NCI-H1436 treated with DMSO at 0.1 percent for 48 hours (cell line): Measurements from ENCODE around the gene MANSC1.
"Not testable (repeated sequence)": the region's sequence is repeated elsewhere in the genome, so short reads cannot be mapped to it uniquely, and the experiment has no call there.

ENCODE experiments used
- DNase-seq: peaks from one replicate; lab custom pipeline; 2025; lab: John Stamatoyannopoulos, UW

The MANSC1 gene

DNA sequence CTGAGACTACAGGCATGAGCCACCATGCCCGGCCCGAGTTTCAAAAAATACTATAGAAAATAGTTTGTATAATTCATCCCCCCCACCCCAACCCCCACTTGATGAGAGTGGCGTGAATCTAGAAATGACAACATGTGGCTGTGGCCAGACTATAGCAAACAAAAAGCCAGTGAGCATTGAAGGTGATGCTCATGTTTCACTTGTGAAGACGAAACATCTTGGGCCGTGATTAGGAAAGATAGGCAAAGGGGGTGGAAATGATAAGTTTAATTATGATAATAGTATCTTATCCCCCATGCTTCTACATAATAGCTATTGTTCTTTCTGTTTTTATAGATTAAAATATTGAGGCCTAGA lies 15.4 kb upstream of the MANSC1 start:
- DNase-seq = no peak

DNA sequence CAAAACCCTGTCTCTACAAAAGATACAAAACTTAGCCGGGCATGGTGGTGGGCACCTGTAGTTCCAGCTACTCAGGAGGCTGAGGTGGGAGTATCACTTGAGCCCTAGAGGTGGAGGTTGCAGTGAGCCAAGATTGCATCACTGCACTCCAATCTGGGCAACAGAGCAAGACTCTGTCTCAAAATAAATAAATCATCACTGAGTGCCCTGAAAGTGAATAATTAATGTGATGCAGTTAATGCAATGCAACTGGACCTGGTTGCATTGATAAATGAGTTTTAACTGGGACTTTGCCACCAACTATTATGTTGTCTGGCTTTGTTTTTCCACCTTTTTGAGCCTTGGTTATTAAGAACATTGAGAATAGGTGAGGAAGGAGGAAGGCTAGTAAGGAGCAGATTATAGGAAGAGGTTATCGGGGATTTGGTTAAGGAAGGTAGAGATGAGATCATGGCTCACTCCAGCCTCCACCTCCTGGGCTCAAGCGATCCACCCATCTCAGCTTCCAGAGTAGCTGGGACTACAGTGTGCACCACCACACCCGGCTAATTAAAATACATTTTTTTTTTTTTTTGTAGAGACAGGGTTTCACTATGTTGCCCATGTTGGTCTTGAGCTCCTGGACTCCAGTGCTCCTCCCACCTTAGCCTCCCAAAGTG lies 14.9 kb upstream of the MANSC1 start:
- no peak for DNase-seq

DNA sequence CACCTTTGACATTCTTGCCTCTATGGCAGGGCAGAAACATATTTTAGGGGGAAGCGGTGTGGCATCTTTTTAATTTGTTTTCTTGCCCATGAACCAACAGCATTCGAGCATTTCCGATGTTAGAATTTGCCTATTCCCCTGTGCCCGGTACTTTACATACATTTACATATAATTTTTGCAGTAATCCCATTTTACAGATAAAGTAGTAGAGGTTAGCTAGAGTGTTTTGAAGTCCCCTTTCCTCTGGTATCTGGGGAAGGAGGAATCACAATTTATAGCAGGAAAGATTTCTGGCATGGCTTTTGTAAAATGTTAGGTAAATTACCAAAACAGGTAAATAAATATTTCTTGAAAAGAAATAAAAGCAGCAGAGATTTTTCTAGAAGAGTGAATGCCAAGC lies 8.5 kb upstream of the MANSC1 start:
- DNase-seq = no peak

DNA sequence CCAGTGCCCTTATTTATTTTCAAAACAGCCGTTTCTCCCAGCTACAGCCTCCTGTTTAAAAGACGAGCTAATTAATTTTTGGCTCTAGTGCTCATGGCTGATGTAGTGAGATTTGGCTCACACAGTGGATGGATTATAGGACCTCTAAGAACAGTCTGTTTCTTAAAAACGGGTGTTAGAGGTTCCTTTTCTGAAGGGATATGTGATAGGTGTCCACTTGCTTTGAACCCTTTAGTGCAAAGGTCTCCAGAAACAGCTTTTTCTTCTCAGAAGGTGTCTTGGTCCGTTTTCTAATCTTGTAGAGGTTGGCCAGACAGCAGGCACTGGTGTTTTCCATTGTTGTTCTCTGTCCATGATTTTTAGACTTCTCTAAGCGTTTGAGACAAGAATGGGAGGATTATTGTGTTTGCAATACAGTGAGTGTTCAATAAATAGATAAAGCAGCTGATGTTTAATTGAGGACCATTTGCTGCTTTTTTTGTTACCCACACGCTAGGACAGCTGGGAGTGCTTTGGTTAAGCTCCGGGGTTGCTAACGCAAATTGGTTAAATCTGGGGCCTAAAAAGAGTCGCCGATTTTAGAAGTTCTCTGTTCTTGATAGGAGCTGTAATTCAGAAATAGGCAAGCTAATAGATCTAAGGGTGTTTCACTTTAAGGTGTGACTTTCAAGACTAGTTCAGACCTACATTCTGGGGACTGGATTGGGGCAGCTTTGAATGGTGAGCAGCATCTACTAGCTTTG lies 7.8 kb upstream of the MANSC1 start:
- no peak for DNase-seq

DNA sequence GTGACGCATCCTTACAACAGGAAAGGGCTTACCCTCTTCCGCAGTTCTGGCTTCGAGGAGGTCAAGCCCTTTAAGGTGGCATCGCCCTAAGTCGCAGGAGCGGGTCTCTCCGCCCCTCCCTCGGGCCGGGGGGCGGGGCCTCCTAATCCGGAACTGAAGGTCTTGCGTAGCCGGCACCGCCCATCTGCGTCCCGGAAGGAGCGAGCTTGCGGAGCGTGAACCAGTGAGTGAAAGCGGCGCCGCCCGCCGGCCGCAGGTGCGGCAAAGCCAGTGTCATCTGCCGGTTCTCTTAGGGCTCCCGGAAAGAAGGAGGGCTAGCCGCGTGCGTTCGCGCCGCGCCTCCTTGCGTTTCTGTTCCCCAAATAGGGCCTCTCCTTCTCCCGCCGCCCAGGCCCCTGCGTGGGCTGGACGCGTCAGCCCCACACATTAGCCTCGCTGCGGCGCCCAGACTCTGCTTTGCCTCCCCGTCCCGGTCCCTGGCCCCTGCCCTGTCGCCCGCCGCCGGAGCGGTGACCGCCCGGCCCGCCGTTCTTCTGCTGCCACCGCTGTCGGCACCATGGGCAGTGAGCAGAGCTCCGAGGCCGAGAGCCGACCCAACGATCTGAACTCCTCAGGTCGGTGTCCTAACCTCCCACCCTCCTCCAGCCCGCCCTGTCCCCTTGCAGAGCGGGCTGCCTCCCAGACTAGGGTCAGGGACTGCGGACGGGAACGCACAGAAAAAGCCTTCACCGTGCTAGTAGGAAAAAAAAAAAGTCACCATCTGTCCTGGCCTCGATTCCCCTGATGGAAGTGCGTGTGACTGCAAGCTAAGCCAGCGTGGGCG lies 7.1 kb upstream of the MANSC1 start, which contains the start of gene BORCS5:
Gene BORCS5, plus strand, starts transcription at position 183 of the 823 bp plus-strand sequence. Its CDS starts 374 bp downstream, at position 557.
- DNase-seq = peak; percentile 86

DNA sequence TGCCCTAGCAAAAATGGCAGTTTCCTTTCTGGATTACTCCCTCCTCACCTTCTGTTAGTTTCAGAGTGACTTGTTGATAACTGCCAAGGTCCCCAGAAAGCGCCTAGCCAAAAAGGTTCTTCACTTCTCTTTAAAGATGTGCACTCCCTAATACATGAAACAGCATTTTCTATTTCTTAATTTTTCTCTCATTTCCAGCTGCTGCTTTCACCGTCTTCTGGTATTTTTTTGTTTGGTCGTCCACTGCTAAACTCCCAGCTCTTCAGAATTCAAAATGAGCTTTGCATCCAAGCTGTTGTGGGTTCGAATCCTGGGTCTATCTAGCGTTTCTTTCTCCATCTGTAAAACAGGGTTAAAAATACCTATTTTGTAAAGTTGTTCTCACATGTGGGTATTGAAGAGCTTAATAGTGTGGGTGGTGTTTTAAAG lies 6.4 kb upstream of the MANSC1 start:
- no peak for DNase-seq

DNA sequence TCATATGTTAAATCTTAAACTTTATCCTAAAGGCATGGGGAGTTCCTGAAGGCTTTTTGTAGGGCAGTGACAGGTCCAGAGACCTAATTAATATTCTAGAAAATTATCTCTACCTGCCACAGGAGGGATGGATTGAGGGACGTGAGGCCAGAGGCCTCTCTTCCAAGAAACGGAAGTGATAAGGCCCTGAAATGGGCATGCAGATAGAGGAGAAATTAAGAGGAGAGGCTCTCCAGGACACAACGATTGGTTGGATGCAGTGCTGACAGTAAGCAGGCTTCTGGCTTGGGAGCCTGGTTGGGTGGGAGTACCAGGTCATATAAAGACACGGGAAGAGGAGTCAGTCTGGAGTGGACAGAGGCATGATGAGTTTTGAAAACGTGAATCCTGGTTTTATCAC lies 3.8 kb upstream of the MANSC1 start:
- no peak for DNase-seq

DNA sequence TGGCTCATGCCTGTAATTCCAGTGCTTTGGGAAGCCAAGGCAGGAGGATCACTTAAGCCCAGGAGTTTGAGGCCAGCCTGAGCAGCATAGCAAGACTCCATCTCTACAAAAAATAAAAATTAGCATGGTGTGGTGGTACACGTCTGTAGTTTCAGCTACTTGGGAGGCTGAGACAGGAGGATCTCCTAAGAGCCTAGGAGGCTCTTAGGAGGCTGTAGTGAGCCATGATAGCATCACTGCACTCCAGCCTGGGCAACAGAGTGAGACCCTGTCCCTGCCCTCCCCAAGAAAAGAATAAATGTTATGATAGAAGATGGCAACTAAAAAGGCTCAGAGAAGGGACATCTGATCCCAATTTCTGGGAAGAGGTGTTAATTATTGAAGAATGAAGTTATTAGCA lies 3.2 kb upstream of the MANSC1 start:
- no peak for DNase-seq

DNA sequence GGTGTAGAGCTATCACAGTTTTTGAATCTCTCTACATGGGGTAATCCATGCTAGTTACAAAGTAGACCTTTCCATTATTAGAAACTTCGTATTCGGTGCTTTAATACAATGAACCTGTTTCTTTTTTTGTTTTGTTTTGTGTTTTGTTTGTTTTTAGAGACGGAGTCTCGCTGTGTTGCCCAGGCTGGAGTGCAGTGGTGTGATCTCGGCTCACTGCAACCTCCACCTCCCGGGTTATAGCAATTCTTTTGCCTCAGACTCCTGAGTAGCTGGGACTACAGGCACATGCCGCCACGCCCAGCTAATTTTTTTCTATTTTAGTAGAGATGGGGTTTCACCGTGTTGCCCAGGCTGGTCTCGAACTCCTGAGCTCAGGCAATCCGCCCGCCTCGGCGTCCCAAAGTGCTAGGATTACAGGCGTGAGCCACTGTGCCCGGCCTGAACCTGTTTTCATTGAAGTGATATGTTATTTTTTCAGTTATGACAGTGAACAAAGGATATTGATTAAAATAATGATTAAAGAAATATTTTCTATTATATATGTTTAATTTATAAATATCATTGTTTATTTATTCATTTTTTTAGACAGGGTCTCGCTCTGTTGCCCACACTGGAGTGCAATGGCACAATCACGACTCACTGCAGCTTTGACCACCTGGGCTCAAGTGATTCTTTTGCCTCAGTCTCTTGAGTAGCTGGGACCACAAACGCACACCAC lies 1.6 kb upstream of the MANSC1 start:
- not testable (repeated sequence) for DNase-seq

DNA sequence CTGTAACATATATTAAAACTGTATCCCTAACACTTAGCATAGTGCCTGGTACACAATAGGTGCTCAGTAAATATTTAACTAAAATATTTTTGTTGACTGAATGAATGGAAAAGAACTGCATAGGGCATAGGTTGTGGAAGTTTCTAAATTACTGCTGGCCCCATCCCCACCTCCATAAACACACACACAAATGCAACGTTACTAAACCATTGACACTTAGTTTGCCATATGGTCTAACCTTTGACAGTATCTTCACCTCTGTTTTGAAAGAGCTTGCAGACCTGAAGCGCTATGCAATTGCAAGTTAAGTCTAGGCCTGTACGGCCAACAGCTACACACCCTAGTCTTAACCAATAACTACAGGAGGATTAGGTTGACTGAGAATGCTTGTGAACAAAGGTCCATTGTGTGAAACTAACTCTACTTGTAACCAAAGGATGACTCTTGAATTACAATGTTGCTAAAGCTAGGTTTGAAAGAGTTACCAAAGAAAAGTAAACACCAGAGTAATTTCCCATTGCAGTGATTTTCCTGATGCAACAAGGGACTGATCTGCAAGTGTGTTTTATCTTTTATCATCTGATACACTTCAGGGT lies 924 bp upstream of the MANSC1 start:
- no peak for DNase-seq

DNA sequence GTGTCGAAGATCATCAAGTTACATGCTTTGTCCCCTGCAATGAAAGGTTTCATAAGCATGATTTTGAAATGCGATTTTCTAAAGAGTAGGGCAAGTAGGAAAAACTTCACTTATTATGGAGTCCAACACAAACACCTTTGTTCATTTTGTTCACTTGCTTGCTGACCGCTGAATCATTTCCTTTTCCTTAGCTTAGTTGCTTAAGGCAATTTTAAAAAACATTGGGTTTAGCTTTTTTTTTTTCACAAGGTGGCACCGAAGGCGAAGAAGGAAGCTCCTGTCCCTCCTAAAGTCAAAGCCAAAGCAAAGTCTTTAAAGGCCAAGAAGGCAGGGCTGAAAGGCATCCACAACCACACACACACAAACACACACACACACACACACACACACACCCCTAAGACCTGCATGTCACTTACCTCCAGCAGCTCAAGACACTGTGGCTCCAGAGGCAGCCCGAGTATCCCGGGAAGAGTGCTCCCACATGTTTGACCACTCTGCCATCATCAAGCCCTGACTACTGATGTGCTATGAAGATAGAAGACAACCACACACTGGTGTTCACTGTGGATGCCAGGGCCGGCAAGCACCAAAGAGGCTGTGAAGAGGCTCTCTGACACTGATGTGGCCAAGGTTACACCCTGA lies 11.4 kb downstream of the MANSC1 start:
- no peak for DNase-seq

DNA sequence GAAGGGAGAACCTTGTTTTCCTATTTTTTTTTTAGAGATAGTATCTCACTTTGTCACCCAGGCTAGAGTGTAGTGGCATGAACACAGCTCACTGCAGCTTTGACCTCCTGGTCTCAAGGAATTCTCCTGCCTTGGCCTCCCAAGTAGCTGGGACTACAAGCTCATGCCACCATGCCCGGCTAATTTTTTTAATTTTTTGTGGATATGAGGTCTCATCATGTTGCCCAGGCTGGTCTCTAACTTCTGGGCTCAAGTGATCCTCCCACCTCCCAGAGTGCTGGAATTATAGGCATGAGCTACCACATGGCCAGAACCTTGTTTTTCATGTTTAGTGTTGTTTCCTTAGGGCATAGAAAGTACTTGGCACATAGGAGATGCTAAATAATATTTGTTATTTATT lies 13.5 kb downstream of the MANSC1 start:
- no peak for DNase-seq

DNA sequence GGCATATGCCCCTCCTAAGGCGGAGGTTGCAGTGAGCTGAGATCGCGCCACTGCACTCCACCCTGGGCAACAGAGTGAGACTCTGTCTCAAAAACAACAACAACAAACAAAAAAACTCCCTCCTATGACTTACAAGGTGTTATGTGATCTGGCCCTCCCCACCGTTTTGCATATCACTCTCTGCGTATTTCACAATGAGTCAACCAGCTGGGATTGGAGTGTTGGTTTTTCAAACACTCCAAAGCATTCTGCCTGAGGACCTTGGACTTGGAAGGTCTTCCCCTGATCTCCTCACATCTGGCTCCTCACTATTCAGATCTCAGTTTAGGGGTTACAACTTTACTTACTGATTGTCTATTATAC lies 14.0 kb downstream of the MANSC1 start:
- DNase-seq = no peak

DNA sequence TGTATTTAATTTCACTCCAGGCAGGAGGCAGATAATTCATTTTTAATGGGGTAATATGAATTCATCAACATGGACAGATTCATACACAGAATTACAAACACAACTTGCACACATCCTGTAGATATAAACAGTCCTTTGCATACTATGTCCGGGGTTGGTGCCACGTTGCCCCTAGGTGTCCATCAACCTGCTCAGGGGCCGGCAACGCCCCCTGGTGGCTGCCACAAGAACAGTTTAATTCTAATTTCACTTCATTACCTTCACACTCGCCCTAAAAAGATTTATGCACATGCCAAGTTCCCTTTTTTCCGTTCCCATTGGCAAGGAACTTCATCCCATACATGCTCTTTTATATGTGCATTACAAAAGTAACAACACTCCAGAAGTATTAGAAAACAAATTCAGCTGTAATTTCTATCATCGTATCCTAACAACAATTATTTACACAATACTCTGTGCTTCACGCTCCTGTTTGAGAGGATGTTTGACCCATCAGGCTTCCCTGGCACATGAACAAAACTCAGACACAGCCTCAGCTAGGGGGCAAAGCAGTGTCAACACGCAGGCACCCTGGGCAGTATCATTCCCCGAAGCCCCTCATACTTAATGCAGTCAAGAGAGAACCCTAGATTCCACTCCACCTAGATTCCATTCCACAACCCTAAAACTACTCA lies 15.5 kb downstream of the MANSC1 start:
- DNase-seq = no peak

DNA sequence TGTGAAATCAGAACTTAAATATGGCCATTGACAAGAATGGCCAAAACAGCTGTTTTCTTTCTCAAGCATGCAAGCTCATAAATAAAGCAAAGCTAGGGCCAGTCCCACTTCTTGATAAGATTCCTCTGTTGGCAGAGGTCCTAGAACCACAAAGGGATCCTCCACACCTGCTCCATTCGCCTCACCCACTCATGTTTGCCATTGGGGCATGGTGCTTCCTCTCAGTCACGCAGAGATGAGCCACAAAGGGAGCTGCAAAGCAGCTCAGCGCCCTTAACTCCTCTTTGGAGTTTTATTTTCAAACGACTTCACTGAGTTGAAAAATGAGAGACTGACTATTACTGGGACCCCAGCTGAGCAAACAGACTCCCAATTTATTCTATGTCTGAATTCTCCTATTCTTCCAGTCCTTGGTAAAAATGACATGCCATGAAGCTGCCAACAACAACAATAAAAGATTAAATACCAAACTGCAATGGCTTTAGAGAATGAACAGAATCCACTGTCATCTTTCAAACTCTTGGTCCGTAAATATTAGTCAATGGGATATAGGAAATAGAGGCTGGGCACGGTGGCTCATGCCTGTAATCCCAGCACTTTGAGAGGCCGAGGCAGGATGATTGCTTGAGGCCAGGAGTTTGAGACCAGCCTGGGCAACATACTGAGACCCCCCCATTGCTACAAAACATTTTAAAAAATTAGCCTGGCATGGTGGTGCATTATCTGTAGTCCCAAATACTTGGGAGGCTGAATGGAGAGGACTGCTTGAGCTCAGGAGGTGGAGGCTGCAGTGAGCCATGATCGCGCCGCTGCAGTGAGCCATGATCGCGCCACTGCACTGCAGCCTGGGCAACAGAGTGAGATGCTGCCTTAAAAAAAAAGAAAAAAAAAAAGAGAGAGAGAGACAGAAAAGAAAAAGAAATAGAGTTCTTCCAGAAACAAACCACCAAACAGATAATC lies 16.4 kb downstream of the MANSC1 start:
- no peak for DNase-seq

DNA sequence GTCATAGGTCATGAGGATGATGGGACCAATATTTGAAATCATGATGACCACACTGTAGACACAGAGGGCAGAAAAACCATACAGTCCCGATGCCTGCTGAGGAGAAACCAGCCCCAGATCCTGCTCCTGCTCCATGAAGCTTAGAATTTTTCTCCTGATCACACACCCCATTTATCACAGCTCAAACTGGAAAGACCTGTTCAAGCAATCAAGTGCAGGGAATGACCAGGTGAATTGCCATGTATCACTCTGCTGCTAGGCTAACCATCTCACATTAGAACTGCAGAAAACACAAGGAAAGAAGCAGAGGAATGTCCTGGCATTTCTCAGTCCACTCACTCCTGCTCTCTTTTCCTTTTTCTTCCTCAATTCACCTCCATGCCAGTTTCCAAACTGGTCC lies 18.1 kb downstream of the MANSC1 start:
- no peak for DNase-seq

DNA sequence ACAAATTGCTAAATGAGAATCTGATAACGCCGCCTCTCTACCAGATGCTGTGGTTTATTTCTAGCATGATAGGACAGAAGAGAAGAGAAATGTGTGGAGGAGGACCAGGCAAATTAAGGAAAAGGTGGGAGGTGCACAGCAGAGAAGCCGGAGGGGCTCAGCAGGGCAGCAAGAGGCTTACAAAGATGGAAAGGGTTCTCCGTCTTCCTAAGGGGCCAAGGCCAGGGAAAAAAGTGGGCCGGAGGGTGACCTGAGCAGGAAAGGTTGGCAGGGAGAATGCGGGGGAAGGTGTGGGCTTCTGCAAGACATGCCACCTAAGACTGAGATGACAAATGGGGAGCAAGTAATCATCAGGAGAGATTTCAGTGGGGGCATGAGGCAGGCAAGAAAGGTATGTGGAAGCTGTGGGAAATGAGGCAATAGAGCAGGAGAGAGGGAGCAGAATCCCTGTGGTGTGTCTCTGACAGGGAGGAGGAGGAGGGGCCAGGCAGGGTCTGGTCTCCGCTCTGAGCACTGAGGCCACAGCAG lies 18.7 kb downstream of the MANSC1 start:
- DNase-seq = no peak

DNA sequence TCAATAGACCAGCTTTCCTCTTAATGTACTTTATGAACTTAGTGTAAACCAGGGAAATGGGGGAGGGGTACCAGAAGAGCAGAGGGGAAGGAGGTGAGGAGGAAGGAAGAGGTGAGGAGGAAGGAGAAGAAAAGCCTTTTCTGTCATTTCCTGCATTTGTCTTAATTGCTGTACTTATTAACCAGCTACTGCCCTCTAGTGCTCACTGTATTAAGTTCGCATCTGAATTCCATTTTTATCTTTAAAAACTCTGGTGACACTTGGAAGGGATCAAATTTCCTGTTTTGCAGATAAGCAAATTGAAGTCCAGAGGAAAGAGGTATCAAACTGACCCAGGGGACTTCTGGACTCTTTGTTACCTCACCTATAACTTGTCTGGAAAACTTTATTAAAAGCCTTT lies 22.2 kb downstream of the MANSC1 start:
- peak; percentile 38 for DNase-seq

DNA sequence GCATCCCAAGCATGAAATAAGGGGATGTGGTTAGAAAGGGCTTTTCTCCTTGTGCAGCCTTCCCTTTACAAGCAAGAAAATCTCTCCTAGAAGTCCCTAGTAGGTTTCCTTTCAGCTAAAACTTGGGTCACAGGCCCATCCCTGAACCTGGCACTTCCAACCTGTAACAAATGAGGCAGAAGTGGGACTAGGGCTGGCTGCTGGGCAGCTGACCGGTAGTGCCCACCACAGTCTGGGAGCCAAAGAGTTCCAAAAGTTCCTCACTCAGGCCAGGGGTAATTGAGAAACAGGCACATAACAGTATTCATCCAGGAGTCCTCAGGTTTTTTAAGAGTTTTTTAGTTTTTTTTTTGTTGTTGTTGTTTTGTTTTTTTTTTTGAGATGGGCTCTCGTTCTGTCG lies 23.8 kb downstream of the MANSC1 start:
- DNase-seq = no peak
